Loucy (cell line): ENCODE measurements around the gene CCT3.

Experiments used
- CTCF ChIP-seq: fragments of 200-600 bp; sonication (generic); conservative IDR thresholded peaks from 2 replicates; pipeline ENCODE4 v1.5.1; 2014; ENCODE audit warnings: mild to moderate bottlenecking, antibody characterized with exemption, low read length
- EZH2phosphoT487 ChIP-seq: fragments of 200-600 bp; IDR thresholded peaks from 2 replicates; pipeline ENCODE4 v1.6.1; 2018; ENCODE audit warnings: antibody characterized with exemption, mild to moderate bottlenecking, moderate library complexity, borderline replicate concordance

- TF ChIP-seq CTCF (no peak), EZH2phosphoT487 (no peak)
Observed at GRCh38 chr1:156338180-156338976, at the start of gene CCT3, which contains the start of gene TSACC.
